ENCODE measurements around the gene PLEKHA6.

DNA sequence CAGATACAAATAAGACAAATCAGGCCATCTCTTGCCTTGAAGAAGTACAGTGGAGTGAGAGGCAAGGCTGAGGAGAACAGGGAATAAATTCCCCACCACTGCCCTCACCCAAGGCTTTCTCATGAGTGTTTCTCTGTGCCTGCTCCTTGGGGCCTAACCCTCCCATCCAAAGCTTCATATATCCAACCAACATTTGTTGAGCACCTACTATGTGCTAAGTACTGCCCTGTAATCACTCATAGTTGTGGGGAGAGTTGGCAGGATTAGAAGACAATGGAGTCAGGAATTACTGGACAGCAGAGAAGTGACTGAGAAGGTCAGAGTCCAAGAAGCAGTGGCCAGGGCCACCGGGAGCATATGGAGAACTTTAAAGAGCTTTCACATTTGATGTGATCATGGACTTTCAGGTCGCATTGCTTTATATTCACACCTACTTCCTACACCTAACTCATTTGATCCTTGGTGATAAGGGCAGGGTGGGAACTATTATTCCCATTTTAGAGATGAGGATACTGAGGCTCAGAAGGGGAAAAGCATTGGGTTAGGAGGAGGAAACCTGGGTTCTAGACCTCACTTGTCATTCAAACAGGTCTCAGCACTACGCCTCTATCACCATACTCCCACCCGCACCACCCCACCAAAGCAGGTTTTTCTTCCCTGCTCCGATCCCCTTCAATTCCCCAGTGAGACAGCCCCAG, 6.4 kb downstream of the PLEKHA6 start:
- TF ChIP-seq, protein P1, sequence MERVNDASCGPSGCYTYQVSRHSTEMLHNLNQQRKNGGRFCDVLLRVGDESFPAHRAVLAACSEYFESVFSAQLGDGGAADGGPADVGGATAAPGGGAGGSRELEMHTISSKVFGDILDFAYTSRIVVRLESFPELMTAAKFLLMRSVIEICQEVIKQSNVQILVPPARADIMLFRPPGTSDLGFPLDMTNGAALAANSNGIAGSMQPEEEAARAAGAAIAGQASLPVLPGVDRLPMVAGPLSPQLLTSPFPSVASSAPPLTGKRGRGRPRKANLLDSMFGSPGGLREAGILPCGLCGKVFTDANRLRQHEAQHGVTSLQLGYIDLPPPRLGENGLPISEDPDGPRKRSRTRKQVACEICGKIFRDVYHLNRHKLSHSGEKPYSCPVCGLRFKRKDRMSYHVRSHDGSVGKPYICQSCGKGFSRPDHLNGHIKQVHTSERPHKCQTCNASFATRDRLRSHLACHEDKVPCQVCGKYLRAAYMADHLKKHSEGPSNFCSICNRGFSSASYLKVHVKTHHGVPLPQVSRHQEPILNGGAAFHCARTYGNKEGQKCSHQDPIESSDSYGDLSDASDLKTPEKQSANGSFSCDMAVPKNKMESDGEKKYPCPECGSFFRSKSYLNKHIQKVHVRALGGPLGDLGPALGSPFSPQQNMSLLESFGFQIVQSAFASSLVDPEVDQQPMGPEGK (CRISPR knock-in tag; IDR thresholded peaks at IDR 0.05; ENCODE audit: borderline replicate concordance): no peak
- TF ChIP-seq ZFP30 (CRISPR knock-in tag; IDR thresholded peaks at IDR 0.05): no peak
- TF ChIP-seq, protein P2, sequence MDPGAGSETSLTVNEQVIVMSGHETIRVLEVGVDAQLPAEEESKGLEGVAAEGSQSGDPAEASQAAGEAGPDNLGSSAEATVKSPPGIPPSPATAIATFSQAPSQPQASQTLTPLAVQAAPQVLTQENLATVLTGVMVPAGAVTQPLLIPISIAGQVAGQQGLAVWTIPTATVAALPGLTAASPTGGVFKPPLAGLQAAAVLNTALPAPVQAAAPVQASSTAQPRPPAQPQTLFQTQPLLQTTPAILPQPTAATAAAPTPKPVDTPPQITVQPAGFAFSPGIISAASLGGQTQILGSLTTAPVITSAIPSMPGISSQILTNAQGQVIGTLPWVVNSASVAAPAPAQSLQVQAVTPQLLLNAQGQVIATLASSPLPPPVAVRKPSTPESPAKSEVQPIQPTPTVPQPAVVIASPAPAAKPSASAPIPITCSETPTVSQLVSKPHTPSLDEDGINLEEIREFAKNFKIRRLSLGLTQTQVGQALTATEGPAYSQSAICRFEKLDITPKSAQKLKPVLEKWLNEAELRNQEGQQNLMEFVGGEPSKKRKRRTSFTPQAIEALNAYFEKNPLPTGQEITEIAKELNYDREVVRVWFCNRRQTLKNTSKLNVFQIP (CRISPR knock-in tag; IDR thresholded peaks at IDR 0.05; ENCODE audit: borderline replicate concordance, low read depth): no peak
- no peak for TF ChIP-seq CSDC2 (CRISPR knock-in tag; IDR thresholded peaks at IDR 0.05)
- TF ChIP-seq, protein P3, sequence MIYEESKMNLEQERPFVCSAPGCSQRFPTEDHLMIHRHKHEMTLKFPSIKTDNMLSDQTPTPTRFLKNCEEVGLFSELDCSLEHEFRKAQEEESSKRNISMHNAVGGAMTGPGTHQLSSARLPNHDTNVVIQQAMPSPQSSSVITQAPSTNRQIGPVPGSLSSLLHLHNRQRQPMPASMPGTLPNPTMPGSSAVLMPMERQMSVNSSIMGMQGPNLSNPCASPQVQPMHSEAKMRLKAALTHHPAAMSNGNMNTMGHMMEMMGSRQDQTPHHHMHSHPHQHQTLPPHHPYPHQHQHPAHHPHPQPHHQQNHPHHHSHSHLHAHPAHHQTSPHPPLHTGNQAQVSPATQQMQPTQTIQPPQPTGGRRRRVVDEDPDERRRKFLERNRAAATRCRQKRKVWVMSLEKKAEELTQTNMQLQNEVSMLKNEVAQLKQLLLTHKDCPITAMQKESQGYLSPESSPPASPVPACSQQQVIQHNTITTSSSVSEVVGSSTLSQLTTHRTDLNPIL (CRISPR knock-in tag; IDR thresholded peaks at IDR 0.05; ENCODE audit: low read depth): no peak
- TF ChIP-seq SNAI2 (CRISPR knock-in tag; IDR thresholded peaks at IDR 0.05): no peak
- TF ChIP-seq BACH2 (CRISPR knock-in tag; IDR thresholded peaks at IDR 0.05; ENCODE audit: borderline replicate concordance): no peak
- no peak for TF ChIP-seq ZNF70 (CRISPR knock-in tag; IDR thresholded peaks at IDR 0.05)
